ENCODE measurements around the gene NDUFB7. TPM values are rescaled to one million over a fixed set of nuclear protein-coding genes. Genes with fewer than 3 reads are reported as not detected.
"Not testable (repeated sequence)": the region's sequence is repeated elsewhere in the genome, so short reads cannot be mapped to it uniquely, and the experiment has no call there.

NDUFB7 gene
- total RNA-seq, 1 donor from 2014 or later = 375 TPM

DNA sequence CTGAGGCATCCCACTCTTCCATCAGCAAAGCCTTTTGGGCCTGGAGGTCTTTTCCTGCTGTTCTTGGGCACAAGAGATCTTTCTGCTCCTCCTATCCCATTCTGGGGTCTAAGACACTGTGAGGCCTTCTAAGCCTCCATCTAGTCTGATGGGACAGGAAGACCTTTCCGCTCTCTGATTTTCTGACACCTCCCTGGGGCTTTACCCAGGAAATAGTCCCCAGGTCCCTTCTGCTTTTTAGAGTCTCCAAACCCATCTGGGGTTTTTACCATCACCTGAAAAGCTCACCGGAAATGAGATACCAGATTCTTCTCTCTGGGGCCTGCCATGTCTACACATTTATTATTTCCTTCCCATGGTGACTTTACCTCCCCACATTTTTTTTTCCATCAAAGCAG is 32.1 kb upstream of the NDUFB7 start:
- TF ChIP-seq POLR2AphosphoS5 (IDR thresholded peaks at IDR 0.05; ENCODE audit: insufficient read depth in 1 of 2, low read depth in 1 of 2) (no peak), CTCF (IDR thresholded peaks at IDR 0.05) (no peak), POLR2A (IDR thresholded peaks at IDR 0.05) (no peak)
- no peak for DNase-seq (ENCODE audit: extremely low spot score in 2 of 2)
- no peak overlapping the region for H3K4me3 ChIP-seq
- H3K9me3 ChIP-seq = no peaks in the 10 kb centered on the region
- H3K27ac ChIP-seq = no peak overlapping the region
- no peaks in the 10 kb centered on the region for H3K4me1 ChIP-seq
- no peaks in the 10 kb centered on the region for H3K27me3 ChIP-seq
- intact Hi-C loops (cut with DNase I) = no loop called here
- no peaks in the 10 kb centered on the region for H3K36me3 ChIP-seq

DNA sequence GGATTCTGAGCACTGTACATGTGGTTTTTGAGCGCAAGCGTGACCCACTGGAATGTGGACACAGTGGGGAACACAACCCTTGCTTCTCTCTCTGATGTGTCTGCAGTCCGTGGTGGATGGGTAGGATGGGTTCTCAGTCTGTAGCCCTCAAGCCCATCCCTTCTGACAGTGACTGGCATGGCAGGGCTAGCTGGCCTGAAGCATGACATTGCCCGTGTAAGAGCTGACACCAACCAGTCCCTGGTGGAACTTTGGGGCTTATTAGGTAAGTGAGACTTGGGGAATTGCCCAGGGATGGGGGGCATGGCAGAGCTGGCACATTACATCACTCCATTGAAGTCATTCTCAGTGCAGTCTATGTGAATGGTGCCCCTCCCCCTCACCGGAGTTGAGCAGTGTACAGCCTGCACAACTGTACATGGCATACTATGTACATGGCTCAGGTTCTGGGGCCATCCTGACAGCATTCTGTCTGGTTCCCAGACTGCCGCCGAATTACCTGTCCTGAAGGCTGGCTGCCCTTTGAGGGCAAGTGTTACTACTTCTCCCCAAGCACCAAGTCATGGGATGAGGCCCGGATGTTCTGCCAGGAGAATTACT is 27.8 kb upstream of the NDUFB7 start:
- H3K36me3 ChIP-seq = no peaks in the 10 kb centered on the region
- H3K27me3 ChIP-seq = no peaks in the 10 kb centered on the region
- intact Hi-C loops (cut with DNase I) = no loop called here
- no peak overlapping the region for H3K4me3 ChIP-seq
- H3K9me3 ChIP-seq = no peaks in the 10 kb centered on the region
- no peak for DNase-seq (ENCODE audit: extremely low spot score in 2 of 2)
- H3K4me1 ChIP-seq = no peaks in the 10 kb centered on the region
- TF ChIP-seq POLR2A (IDR thresholded peaks at IDR 0.05) (no peak), CTCF (IDR thresholded peaks at IDR 0.05) (no peak), POLR2AphosphoS5 (IDR thresholded peaks at IDR 0.05; ENCODE audit: insufficient read depth in 1 of 2, low read depth in 1 of 2) (no peak)
- no peak overlapping the region for H3K27ac ChIP-seq

DNA sequence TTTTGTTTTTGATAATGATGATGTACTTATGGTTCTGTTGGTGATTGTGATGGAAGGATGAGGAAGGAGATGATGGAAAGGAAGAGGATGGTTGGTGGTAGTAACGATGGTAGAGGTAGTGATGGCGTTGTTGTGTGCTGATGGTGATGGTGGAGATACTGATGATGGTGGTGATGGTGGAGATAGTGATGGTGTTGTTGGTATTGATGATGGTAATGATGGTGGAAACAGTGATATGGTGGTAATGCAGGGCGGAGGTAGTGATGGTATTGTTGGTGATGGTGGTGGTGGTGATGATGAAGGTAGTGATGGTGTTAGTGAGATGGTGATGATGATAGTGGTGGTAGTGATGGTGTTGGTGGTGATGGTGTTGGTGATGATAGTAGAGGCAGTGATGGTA is 23.7 kb upstream of the NDUFB7 start:
- no peak overlapping the region for H3K27ac ChIP-seq
- no peak for TF ChIP-seq POLR2A (IDR thresholded peaks at IDR 0.05)
- no peak for TF ChIP-seq POLR2AphosphoS5 (IDR thresholded peaks at IDR 0.05; ENCODE audit: insufficient read depth in 1 of 2, low read depth in 1 of 2)
- no peak for TF ChIP-seq CTCF (IDR thresholded peaks at IDR 0.05)
- H3K9me3 ChIP-seq = no peaks in the 10 kb centered on the region
- no peak for DNase-seq (ENCODE audit: extremely low spot score in 2 of 2)
- intact Hi-C loops (cut with DNase I) = no loop called here
- H3K4me3 ChIP-seq = no peak overlapping the region
- H3K36me3 ChIP-seq = no peaks in the 10 kb centered on the region
- H3K4me1 ChIP-seq = no peaks in the 10 kb centered on the region
- H3K27me3 ChIP-seq = no peaks in the 10 kb centered on the region

GRCh38 chr19:14589433-14589832 is 17.6 kb upstream of the NDUFB7 start:
- H3K27me3 ChIP-seq; intact Hi-C loops (cut with DNase I); DNase-seq (ENCODE audit: extremely low spot score in 2 of 2); H3K9me3 ChIP-seq; H3K4me3 ChIP-seq; H3K36me3 ChIP-seq; H3K4me1 ChIP-seq; H3K27ac ChIP-seq: not testable (repeated sequence)

GRCh38 chr19:14585187-14585586 is 13.3 kb upstream of the NDUFB7 start:
- H3K27me3 ChIP-seq; H3K27ac ChIP-seq; H3K9me3 ChIP-seq; H3K4me3 ChIP-seq; intact Hi-C loops (cut with DNase I); DNase-seq (ENCODE audit: extremely low spot score in 2 of 2); H3K4me1 ChIP-seq; H3K36me3 ChIP-seq: not testable (repeated sequence)

- H3K9me3 ChIP-seq; H3K27me3 ChIP-seq; intact Hi-C loops (cut with DNase I); H3K4me1 ChIP-seq; H3K4me3 ChIP-seq; H3K36me3 ChIP-seq; DNase-seq (ENCODE audit: extremely low spot score in 2 of 2); H3K27ac ChIP-seq: not testable (repeated sequence)
Observed at GRCh38 chr19:14584372-14584771, 12.5 kb upstream of the NDUFB7 start.

GRCh38 chr19:14582894-14583340 is 11.1 kb upstream of the NDUFB7 start, which contains the start of gene CLEC17A:
CLEC17A (plus strand) TSS chr19:14583084; CDS start chr19:14583161, 77 bp downstream.
- H3K4me3 ChIP-seq = no peak within 1 kb of the TSS
- no peaks in the 10 kb centered on the region for H3K27me3 ChIP-seq
- no peaks in the 10 kb centered on the region for H3K36me3 ChIP-seq
- H3K9me3 ChIP-seq = no peaks in the 10 kb centered on the region
- intact Hi-C loops (cut with DNase I) = no loop called here
- no peak for DNase-seq (ENCODE audit: extremely low spot score in 2 of 2)
- TF ChIP-seq POLR2A (IDR thresholded peaks at IDR 0.05) (no peak), POLR2AphosphoS5 (IDR thresholded peaks at IDR 0.05; ENCODE audit: insufficient read depth in 1 of 2, low read depth in 1 of 2) (no peak), CTCF (IDR thresholded peaks at IDR 0.05) (no peak)
- H3K4me1 ChIP-seq = no peaks in the 10 kb centered on the region
- no peak within 1 kb of the TSS for H3K27ac ChIP-seq
